Stimulated activated CD4-positive, alpha-beta T cell treated with anti-CD3 and anti-CD28 coated beads, Interleukin-4, amount 100 ng/mL, for 24 hours (primary cell): ENCODE data around the gene PALLD.
"Not testable (repeated sequence)": the region's sequence is repeated elsewhere in the genome, so short reads cannot be mapped to it uniquely, and the experiment has no call there.

Source experiments
- DNase-seq: peaks from one replicate; pipeline ENCODE4 v3.0.0-alpha.2; 2020

Gene PALLD

DNA sequence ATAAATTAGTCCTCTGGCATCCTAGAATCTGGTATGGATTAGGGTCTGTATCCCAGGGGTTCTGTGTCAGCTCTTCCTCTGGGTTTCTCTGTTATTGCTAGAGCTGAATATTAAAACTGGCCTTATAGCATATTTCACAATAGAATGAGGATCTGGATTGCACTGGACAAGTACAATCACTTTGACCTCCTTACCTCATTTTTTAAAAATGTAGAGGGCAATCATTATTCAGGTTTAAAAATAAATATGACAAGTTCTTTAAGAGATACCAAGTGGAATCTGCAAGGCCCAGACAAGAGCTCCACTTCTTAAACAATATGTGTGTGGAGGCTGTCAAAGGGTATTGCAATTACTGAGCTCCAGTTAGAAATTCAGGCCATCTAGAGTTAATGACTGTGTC is 1.4 kb downstream of the PALLD start:
- no peak for DNase-seq

- no peak for DNase-seq
Observed at GRCh38 chr4:168499241-168499640, 2.4 kb downstream of the PALLD start.

- no peak for DNase-seq
Observed at GRCh38 chr4:168501407-168501806, 4.6 kb downstream of the PALLD start.

GRCh38 chr4:168502861-168503260 is 6.0 kb downstream of the PALLD start:
- DNase-seq, result no peak

- no peak for DNase-seq
Observed at GRCh38 chr4:168503652-168504362, 7.0 kb downstream of the PALLD start.

GRCh38 chr4:168504526-168504925 is 7.7 kb downstream of the PALLD start:
- no peak for DNase-seq

DNA sequence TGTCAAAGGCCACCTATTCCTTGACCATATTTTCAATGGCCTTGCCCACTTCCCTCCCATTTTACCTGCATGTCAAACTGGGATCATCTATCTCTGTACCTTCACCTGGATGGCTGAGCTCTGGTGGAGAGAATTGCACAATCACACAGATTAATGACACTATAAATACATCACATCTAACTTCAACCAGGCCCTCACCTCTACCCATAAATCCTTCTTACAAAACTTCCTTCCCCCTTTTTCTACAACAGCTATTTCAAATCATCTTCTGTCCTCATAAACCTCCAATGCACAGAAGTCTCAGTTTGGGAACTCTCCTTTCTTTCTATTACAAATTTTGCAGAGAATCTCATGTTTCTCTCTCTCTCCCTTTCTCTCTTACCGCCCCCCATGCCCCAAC is 9.2 kb downstream of the PALLD start:
- no peak for DNase-seq

DNA sequence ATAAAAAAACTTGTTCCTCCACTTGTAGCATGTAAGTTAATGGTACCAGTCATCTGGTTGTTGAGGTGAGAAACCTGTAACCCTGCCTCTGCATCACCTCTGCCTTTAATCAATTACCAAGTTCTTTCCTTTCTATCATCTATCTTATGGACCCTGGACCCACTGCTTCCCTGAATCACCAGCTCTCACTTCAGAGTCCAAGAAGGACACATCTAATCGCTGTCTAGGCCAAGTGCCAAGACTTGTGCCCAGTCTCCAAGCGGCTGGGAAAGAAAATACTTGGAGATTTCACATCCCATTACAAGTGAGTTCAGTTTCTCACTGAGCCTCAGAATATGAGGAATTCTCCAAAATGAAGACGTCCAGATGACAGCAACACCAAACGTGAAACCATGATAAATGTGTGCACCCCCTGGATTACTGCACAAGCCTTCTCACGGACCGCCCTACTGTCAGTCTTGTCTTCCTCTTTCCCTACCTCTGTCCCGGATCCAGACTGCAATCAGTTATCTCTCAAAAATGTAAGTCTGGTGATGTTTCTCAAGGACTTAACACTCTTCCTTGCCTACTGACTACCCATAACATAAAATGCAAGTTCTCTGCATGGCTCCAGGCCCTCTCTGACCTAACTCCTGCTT is 10.4 kb downstream of the PALLD start:
- no peak for DNase-seq

GRCh38 chr4:168508683-168509082 is 11.8 kb downstream of the PALLD start:
- no peak for DNase-seq

DNA sequence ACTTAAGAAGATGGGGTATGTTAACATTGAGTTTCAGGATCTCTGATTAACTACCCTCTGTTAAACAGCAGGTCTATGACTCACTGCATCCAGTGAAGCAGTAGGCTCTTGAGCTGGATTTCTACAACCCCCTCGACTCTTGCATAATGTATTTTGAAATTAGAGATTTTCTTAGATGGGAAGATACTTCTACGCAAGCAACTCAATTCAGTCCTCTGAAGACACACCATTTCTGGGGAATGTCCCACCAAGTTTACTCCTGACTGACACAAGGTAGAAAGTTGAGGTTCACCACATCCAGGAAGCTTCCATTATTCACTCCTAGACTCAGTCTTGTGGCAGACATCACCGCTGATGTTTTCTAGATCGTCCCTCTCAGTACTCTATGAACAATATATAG is 12.9 kb downstream of the PALLD start:
- peak; percentile 51 for DNase-seq

- peak; percentile 61 for DNase-seq
Observed at GRCh38 chr4:168511780-168512489, 15.1 kb downstream of the PALLD start.

DNA sequence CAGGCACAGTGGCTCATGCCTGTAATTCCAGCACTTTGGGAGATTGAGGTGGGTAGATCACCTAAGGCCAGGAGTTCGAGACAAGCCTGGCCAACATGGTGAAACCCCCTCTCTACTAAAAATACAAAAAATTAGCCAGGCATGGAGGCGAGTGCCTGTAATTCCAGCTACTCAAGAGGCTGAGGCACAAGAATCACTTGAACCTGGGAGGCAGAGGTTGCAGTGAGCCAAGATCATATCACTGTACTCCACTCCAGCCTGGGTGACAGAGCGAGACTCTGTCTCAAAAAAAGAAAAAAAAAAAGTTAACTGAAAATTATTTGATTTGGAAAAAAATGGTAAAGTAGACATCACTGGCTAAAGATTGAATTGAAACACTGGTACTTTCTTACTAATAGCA is 17.0 kb downstream of the PALLD start:
- DNase-seq, result not testable (repeated sequence)

DNA sequence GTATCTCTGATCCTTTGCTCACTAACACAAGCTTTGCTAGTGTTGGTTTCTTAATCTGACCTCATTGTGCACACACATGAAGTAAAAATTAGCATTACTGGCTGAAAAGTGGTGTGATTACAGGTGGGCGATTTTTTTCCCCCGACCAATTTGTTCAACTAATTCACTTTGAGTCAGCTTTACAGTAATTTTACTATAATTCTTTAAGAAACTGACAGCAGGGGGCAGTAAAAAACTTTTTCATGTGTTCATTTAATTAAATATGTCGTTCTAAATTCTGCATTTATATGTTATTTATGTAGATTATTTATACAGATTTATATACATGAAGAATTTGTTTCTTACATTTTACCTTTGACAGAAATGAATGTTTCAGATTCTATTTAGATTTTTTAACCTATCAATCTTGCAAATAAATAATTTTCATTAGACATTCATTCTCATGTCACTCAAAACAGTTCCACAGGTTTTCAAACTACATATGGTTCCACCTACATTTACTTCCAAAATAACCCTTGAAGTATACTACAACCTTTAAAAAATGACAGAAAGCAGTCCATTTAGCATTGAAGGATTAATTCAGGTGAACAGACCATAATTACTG is 17.5 kb downstream of the PALLD start:
- DNase-seq, result no peak

DNA sequence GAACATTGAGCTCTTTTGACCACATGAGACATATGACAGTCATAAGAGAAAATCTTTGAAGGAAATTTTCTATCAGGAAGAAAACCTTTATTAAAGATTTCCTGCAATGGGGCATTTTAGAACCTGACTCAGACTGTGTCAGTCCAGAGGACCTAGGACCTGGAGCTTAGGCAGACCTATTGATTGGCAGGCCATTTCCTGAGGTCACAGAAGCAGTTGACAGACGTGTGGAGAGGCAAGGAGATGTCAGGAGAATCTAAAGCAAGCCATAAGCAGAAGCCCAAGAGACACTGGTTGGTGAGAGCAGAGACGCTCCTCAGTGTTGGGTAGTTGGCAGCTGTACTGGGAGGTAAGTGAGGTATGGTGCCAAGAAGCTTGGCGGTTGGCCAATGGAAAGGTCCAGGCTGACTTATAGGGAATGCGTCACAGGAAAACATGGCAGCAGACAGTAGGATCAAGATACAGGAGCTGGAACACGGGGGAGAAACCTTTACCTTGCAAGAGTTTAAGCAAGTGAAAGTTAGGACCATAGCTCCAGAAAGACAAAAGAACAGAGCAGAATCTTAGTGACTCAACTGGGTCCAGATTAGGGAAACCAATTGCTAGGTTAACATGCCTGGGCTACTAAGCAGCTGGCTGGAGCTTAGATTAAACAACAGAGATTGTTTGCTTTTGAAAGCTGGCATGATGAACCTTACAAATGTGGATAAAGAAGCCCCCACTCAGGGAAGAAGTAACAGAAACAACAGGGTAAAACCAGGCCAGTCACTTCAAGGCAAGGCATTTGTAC is 18.6 kb downstream of the PALLD start:
- no peak for DNase-seq

GRCh38 chr4:168516841-168517240 is 20.0 kb downstream of the PALLD start:
- no peak for DNase-seq

- no peak for DNase-seq
Observed at GRCh38 chr4:168519576-168519975, 22.7 kb downstream of the PALLD start.

DNA sequence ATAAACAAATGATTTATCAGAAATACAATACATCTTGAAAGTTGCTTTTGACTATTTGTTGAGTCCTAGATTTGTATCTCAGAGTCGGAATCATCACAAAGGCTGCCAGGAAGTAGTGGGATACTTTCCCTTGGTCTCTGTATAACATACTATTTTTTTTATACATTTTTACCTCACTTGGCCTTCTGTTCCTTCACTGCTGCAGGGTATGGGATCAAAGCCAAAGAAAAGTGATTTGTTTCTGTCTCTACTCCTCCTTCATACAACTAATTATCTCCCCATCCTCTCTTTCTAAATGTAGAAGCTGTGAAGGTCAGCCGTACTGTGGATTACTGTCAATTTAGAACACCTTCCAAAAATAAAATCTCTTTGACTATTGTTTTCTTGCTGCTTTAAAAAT is 24.9 kb downstream of the PALLD start:
- DNase-seq, result no peak

GRCh38 chr4:168522356-168522755 is 25.5 kb downstream of the PALLD start:
- no peak for DNase-seq

DNA sequence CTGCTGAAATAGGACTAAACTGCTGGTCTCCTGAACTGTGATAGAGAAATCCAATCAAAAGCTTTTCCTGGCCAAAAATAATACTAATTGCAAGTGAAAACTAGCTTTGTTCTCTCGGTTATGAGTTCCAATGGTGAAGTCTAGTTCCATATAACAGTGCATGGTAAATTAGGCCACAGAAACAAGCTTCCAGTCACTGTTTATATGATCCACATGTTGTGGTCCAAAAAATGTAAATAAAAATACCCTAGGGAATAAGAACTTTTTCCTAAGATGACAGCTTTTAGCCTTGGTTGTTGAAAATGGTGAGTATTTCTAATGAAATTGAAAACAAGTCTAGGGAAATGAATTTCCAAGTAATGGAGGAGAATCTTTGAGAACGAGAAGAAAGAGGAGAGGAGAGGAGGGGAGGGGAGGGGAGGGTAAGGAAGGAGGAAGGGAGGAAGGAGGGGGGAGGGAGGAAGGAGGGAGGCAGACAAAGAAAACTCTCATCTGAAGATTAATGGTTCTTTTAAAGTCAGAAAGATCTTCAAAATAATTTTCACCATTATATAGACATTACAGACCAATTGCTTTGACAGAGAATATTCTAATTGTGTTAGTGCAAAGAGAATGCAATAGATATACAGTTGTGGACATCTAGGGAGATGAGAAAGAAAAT is 26.1 kb downstream of the PALLD start:
- no peak for DNase-seq

DNA sequence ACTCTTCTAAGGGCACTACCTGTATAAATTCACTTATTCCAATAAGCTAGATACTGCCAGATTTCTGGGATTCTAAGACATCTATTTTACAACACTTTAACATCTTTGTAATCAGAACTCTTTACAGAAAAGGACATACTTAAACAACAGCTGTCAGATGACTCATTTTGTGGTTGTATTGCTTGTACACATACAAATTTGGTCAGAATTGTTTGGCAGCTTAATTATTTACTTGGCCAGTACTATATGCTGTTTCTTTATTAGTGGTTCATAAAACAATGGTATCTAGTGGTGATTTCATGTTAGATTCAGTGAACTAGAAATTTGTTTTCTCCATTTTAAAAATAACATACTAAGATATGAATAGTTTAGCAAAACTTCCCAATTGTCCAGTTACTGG is 27.2 kb downstream of the PALLD start:
- no peak for DNase-seq

DNA sequence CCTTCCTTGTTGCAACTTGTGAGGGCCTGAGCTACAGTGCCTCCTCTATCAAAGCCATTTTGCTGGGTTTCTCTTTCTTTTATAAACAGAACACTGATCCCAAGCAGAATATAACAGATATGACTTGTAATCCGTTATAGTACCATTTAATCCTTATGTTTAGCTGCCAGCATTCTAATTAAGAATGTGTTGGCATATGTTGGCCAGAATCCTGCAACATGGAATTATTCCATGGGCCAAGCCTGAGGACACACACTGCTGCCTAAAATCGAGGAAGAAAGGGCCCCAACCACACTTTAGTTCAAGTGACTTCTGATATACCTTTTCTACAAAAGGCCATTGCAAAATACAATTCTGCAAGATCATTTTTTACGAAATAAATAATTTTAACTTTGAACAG is 28.0 kb downstream of the PALLD start:
- no peak for DNase-seq

GRCh38 chr4:168527560-168527959 is 30.7 kb downstream of the PALLD start:
- no peak for DNase-seq
